HUES64 (cell line): ENCODE data around the gene HES1.

Source experiments
- H3K27ac ChIP-seq: 2 replicates; pipeline ENCODE4 v1.7.0; 2013; ENCODE audit warnings: low read depth, low read length, inconsistent platforms
- H3K27me3 ChIP-seq: 2 replicates; pipeline ENCODE4 v1.6.1; 2013; ENCODE audit warnings: mild to moderate bottlenecking, low read length; ENCODE audit not compliant: insufficient read depth
- H3K36me3 ChIP-seq: 2 replicates; pipeline ENCODE4 v1.6.1; 2013; ENCODE audit warnings: mild to moderate bottlenecking, low read length; ENCODE audit not compliant: insufficient read depth
- H3K4me1 ChIP-seq: 2 replicates; pipeline ENCODE4 v1.6.1; 2013; ENCODE audit warnings: mild to moderate bottlenecking, low read length, moderate library complexity; ENCODE audit not compliant: insufficient read depth
- H3K4me3 ChIP-seq: 2 replicates; pipeline ENCODE4 v1.5.1; 2013; ENCODE audit warnings: mild to moderate bottlenecking, low read length, moderate library complexity
- H3K9ac ChIP-seq: 2 replicates; pipeline ENCODE4 v1.6.1; 2013; ENCODE audit warnings: mild to moderate bottlenecking, low read depth, low read length
- H3K9me3 ChIP-seq: 2 replicates; pipeline ENCODE4 v1.6.1; 2013; ENCODE audit warnings: low read depth, low read length; ENCODE audit not compliant: insufficient read depth
- WGBS: fragments of 150-250, 120-280 bp; methylation state at CpG from one replicate; pipeline ENCODE4 v1.1.7; 2013; ENCODE audit warnings: missing lambda C conversion rate; 5-methylcytosine and 5-hydroxymethylcytosine counted together

HES1 gene

GRCh38 chr3:194103505-194103904 lies 32.4 kb upstream of the HES1 start:
- H3K27me3 ChIP-seq = peaks cover 8% of the 10 kb centered on the region; the same call in 1 of the 2 replicates
- H3K27ac ChIP-seq = no peak overlapping the region
- H3K4me1 ChIP-seq = peaks cover 9% of the 10 kb centered on the region; the same call in 1 of the 2 replicates
- H3K36me3 ChIP-seq = no peaks in the 10 kb centered on the region
- 91% methylated on average over 7 of the region's 7 CpGs for WGBS
- no peak overlapping the region for H3K4me3 ChIP-seq
- no peaks in the 10 kb centered on the region for H3K9me3 ChIP-seq
- H3K9ac ChIP-seq = no peak overlapping the region

DNA sequence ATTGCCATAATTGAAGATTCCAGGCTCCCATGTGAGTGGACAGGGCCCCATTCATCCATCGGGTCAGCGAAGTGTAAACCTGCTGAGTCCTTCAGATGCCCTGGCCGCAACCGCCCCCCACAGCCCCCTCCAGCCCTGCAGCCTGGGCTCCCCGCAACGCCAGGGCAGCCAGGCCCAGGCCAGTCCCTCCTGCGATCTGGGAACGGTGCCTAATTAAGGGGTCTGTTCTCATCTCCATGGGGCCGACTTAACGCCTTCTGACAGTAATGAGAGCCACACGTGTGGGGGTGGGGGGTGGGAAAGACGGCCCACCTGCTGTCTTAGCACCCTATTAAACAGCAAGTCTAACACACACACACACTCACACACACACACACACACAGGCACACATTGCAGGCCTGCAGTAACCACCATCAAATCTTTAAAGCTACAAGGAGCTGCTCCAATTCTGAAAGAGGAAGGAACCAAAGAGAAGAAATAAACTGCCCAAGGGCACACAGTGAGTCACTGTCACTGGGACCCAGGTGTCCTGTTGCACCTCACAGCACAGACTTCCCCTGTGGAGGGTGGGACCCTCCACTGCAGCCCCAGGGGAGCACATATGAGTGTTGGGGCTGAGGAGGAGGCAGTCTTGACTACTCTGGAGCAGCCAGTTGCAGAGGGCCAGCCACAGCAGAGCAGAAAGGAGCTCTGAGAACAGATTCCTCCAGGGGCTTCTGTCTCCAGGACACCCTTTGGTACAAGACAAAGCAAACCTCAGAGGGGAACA lies 31.8 kb upstream of the HES1 start:
- no peak overlapping the region for H3K4me3 ChIP-seq
- H3K4me1 ChIP-seq = peaks cover 8% of the 10 kb centered on the region; the same call in 1 of the 2 replicates
- H3K9me3 ChIP-seq = no peaks in the 10 kb centered on the region
- peaks cover 5% of the 10 kb centered on the region; the same call in 1 of the 2 replicates for H3K27me3 ChIP-seq
- H3K9ac ChIP-seq = no peak overlapping the region
- H3K36me3 ChIP-seq = no peaks in the 10 kb centered on the region
- H3K27ac ChIP-seq = no peak overlapping the region
- WGBS = 77% methylated on average over 10 of the region's 12 CpGs

GRCh38 chr3:194105292-194105691 lies 30.7 kb upstream of the HES1 start:
- no peak overlapping the region for H3K4me3 ChIP-seq
- H3K27ac ChIP-seq = no peak overlapping the region
- H3K36me3 ChIP-seq = no peaks in the 10 kb centered on the region
- H3K9me3 ChIP-seq = no peaks in the 10 kb centered on the region
- H3K27me3 ChIP-seq = peaks cover 3% of the 10 kb centered on the region; the same call in 1 of the 2 replicates
- WGBS = 95% methylated on average over 9 of the region's 9 CpGs
- no peak overlapping the region for H3K9ac ChIP-seq
- peaks cover 8% of the 10 kb centered on the region; the same call in 1 of the 2 replicates for H3K4me1 ChIP-seq

GRCh38 chr3:194107107-194107506 lies 28.8 kb upstream of the HES1 start:
- Histone ChIP-seq H3K4me3 (no peak overlapping the region), H3K9ac (no peak overlapping the region), H3K27me3 (no peaks in the 10 kb centered on the region), H3K27ac (no peak overlapping the region), H3K4me1 (peaks cover 10% of the 10 kb centered on the region; the same call in 1 of the 2 replicates), H3K36me3 (no peaks in the 10 kb centered on the region), H3K9me3 (no peaks in the 10 kb centered on the region)
- WGBS = 100% methylated on average over 1 of the region's 1 CpG

GRCh38 chr3:194109192-194109863 lies 26.6 kb upstream of the HES1 start:
- Histone ChIP-seq H3K4me1 (peaks cover 15% of the 10 kb centered on the region), H3K4me3 (no peak overlapping the region)
- WGBS = 81% methylated on average over 3 of the region's 3 CpGs

GRCh38 chr3:194110483-194110882 lies 25.5 kb upstream of the HES1 start:
- Histone ChIP-seq H3K9ac (no peak overlapping the region), H3K4me3 (no peak overlapping the region), H3K36me3 (no peaks in the 10 kb centered on the region), H3K27ac (no peak overlapping the region), H3K9me3 (no peaks in the 10 kb centered on the region), H3K27me3 (no peaks in the 10 kb centered on the region), H3K4me1 (peaks cover 15% of the 10 kb centered on the region)
- 85% methylated on average over 8 of the region's 9 CpGs for WGBS

More at GRCh38 chr3:194109192-194109863, 26.6 kb upstream of the HES1 start:
- no peaks in the 10 kb centered on the region for H3K9me3 ChIP-seq
- H3K36me3 ChIP-seq = no peaks in the 10 kb centered on the region
- no peak overlapping the region for H3K9ac ChIP-seq
- no peaks in the 10 kb centered on the region for H3K27me3 ChIP-seq
- H3K27ac ChIP-seq = no peak overlapping the region

DNA sequence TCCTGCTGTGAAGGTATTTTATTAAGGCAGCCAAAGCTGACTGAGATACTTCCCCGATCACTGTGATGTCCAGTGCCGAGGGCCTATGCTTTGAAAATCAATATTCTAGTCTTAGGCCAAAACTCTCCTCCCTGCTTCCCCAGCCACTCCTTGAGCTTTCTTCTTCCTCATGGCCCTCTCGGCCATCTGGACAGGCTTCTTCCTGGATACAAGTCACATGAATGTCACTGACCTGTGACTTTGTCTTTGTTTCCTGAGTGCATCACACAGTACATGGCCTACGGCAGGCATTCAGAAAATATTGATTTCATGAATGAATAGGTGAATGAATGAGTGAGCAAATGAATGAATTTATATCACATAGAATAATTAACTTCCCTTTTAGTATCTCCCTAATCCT lies 24.6 kb upstream of the HES1 start:
- Histone ChIP-seq H3K4me1 (peaks cover 13% of the 10 kb centered on the region), H3K27ac (no peak overlapping the region), H3K9ac (no peak overlapping the region), H3K36me3 (no peaks in the 10 kb centered on the region), H3K4me3 (no peak overlapping the region), H3K9me3 (no peaks in the 10 kb centered on the region), H3K27me3 (no peaks in the 10 kb centered on the region)
- WGBS = 98% methylated on average over 4 of the region's 4 CpGs

- Histone ChIP-seq H3K4me3 (no peak overlapping the region), H3K27me3 (no peaks in the 10 kb centered on the region), H3K36me3 (no peaks in the 10 kb centered on the region), H3K9me3 (no peaks in the 10 kb centered on the region), H3K4me1 (peaks cover 11% of the 10 kb centered on the region), H3K27ac (no peak overlapping the region), H3K9ac (no peak overlapping the region)
- WGBS = 55% methylated on average over 8 of the region's 9 CpGs
Measured at GRCh38 chr3:194112120-194113106, 23.5 kb upstream of the HES1 start.

GRCh38 chr3:194114123-194114522 lies 21.8 kb upstream of the HES1 start:
- no peak overlapping the region for H3K9ac ChIP-seq
- no peaks in the 10 kb centered on the region for H3K9me3 ChIP-seq
- peaks cover 11% of the 10 kb centered on the region for H3K4me1 ChIP-seq
- H3K27me3 ChIP-seq = no peaks in the 10 kb centered on the region
- no peaks in the 10 kb centered on the region for H3K36me3 ChIP-seq
- WGBS = 95% methylated on average over 7 of the region's 7 CpGs
- no peak overlapping the region for H3K4me3 ChIP-seq
- no peak overlapping the region for H3K27ac ChIP-seq

GRCh38 chr3:194117104-194117845 lies 18.7 kb upstream of the HES1 start:
- WGBS = 85% methylated on average over 12 of the region's 12 CpGs
- H3K4me3 ChIP-seq = no peak overlapping the region
- H3K27me3 ChIP-seq = peaks cover 2% of the 10 kb centered on the region
- peaks cover 8% of the 10 kb centered on the region for H3K4me1 ChIP-seq
- no peaks in the 10 kb centered on the region for H3K36me3 ChIP-seq
- no peak overlapping the region for H3K9ac ChIP-seq
- H3K9me3 ChIP-seq = no peaks in the 10 kb centered on the region
- no peak overlapping the region for H3K27ac ChIP-seq
